PC-9 (cell line): ENCODE results near the gene CLIC6.

Experiments
- EZH2 ChIP-seq: fragments of 200-600 bp; sonication (generic); IDR thresholded peaks from 2 replicates; pipeline ENCODE4 v1.8.0; 2017; ENCODE audit warnings: antibody characterized with exemption, low read depth
- TF ChIP-seq, protein P1 (sequence below): fragments of 200-600 bp; sonication (generic); conservative IDR thresholded peaks from 2 replicates; pipeline ENCODE4 v1.6.1; 2017; ENCODE audit warnings: mixed run types, antibody characterized with exemption, mild to moderate bottlenecking, moderate library complexity

DNA sequence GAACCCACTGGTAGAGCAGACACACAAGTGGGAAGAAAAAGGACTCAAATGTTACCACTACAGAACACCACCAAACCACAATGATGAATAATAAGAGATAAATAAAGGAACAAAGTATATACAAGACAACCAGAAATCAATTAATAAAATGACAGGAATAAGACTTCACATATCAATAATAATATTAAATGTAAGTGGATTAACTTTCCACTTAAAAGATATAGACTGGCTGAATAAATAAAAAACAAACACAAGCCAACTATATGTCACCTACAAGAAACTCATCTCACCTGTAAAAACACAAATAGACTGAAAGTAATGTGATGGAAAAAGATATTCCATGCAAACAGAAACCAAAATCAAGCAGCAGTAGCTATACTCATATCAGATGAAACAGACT lies 6.9 kb upstream of the CLIC6 start:
- TF ChIP-seq, protein P1, sequence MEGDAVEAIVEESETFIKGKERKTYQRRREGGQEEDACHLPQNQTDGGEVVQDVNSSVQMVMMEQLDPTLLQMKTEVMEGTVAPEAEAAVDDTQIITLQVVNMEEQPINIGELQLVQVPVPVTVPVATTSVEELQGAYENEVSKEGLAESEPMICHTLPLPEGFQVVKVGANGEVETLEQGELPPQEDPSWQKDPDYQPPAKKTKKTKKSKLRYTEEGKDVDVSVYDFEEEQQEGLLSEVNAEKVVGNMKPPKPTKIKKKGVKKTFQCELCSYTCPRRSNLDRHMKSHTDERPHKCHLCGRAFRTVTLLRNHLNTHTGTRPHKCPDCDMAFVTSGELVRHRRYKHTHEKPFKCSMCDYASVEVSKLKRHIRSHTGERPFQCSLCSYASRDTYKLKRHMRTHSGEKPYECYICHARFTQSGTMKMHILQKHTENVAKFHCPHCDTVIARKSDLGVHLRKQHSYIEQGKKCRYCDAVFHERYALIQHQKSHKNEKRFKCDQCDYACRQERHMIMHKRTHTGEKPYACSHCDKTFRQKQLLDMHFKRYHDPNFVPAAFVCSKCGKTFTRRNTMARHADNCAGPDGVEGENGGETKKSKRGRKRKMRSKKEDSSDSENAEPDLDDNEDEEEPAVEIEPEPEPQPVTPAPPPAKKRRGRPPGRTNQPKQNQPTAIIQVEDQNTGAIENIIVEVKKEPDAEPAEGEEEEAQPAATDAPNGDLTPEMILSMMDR = no peak
- no peak for TF ChIP-seq EZH2
